LNCaP clone FGC (cell line): ENCODE results near the gene ZNF613.
"Not testable (repeated sequence)": the region's sequence is repeated elsewhere in the genome, so short reads cannot be mapped to it uniquely, and the experiment has no call there.

Source experiments
- DNase-seq: peaks from one replicate; pipeline ENCODE4 v3.0.0-alpha.2; 2011; ENCODE audit warnings: low read depth
- H3K4me3 ChIP-seq: 2 replicates; pipeline ENCODE4 v1.5.1; 2011; ENCODE audit warnings: mild to moderate bottlenecking, low read depth, low read length, control low read depth
- CTCF ChIP-seq: IDR thresholded peaks from 2 replicates; pipeline ENCODE4 v1.5.1; 2012; ENCODE audit warnings: mild to moderate bottlenecking; ENCODE audit not compliant: control insufficient read depth, insufficient read depth; ENCODE audit errors: extremely low read depth

The ZNF613 gene

DNA sequence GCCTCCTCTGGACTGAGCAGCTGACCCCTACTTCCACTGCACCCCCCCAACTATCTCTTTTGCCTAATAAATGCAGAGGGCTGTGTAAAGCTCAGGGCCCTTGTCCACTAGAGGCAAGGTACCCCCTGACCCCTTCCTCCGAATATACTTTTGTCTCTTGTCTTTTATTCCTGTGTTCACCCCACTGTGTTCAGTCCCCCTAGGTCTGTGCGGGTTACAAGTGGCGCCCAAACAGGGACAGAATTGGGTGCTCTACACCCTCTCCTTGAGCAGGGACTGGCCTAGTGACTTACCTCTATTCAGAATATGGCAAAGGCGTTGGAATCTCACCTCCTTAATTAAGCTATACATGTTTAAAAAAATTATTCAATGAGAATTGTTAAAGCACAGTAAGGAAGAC, 44.4 kb downstream of the ZNF613 start:
- no peak overlapping the region for H3K4me3 ChIP-seq
- no peak for DNase-seq

GRCh38 chr19:51975787-51976186, 48.5 kb downstream of the ZNF613 start:
- H3K4me3 ChIP-seq, DNase-seq: not testable (repeated sequence)

More for the DNA sequence above, 44.4 kb downstream of the ZNF613 start:
- TF ChIP-seq CTCF = no peak

DNA sequence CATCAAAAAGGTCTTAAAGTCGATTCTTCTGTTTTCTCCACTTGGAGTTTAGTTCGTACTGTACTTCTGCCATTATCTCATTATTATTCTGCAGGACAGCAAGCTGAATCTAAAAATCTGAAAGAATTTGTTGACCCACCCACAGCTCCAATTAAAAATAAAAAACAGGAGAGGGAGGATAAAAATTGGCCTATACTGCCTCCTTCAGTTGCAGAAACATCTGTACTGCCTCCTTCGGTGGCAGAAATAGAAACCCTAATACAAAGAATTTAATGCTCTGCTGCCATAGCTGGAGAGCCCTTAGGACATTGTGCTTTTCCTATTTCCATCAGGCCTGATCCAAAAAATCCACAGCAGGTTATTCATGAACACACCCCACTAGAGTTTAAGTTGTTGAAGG, 49.6 kb downstream of the ZNF613 start:
- H3K4me3 ChIP-seq = no peak overlapping the region
- no peak for DNase-seq
- no peak for TF ChIP-seq CTCF

- no peak for DNase-seq
- no peak for TF ChIP-seq CTCF
- no peak overlapping the region for H3K4me3 ChIP-seq
These were observed 50.1 kb downstream of the ZNF613 start for GRCh38 chr19:51977346-51977745.

DNA sequence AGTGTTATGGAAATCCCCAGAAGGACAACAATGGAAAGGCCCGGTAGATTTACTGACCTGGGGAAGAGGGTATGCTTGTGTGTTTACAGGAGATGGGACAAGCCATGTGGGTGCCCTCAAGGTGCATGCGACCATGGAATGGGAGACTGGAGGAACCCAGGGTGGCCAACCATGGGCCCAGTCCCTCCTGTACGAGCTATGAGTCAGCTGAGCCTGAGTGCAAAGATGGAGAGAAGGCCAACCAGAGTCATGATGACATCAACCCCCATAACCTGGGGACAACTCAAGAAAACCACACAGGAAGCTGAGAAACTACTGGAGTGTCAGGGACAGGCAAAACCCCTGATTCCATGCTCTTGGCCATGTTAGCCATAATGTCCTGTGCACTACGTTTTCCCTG, 51.6 kb downstream of the ZNF613 start:
- no peak for TF ChIP-seq CTCF
- no peak overlapping the region for H3K4me3 ChIP-seq
- DNase-seq = no peak

GRCh38 chr19:51980116-51980736, 53.0 kb downstream of the ZNF613 start:
- H3K4me3 ChIP-seq = no peak overlapping the region
- TF ChIP-seq CTCF = no peak
- DNase-seq = no peak

DNA sequence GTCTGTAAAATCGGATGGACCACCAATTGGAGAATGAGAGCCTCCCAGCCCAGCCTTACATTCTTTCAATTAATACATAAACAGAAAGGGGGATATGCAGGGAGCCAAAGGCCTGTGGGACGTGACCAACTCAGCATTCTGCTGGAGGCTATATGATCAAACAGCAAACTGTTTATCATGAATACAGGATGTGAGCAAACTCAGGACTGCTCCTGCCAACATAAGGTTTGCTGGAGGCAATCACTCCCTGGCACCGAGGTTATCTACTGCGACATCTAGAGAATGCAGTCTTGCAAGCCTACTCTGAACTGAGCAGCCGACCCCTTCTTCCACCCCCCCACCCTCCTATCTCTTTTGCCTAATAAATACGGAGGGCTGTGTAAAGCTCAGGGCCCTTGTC, 53.7 kb downstream of the ZNF613 start:
- peak overlapping the region; percentile 17 for H3K4me3 ChIP-seq
- peak; percentile 81 for DNase-seq

- DNase-seq = peak; percentile 71
- no peak for TF ChIP-seq CTCF
- H3K4me3 ChIP-seq = peak overlapping the region; percentile 32
These were observed 56.1 kb downstream of the ZNF613 start for GRCh38 chr19:51983361-51983760.
